ENCODE measurements around the gene REPS1. TPM values are rescaled to one million over a fixed set of nuclear protein-coding genes. Genes with fewer than 3 reads are reported as not detected.

The REPS1 gene
- total and polyA plus RNA-seq, 9 donors = 20.4 to 65.6 (median 41.0) TPM

DNA sequence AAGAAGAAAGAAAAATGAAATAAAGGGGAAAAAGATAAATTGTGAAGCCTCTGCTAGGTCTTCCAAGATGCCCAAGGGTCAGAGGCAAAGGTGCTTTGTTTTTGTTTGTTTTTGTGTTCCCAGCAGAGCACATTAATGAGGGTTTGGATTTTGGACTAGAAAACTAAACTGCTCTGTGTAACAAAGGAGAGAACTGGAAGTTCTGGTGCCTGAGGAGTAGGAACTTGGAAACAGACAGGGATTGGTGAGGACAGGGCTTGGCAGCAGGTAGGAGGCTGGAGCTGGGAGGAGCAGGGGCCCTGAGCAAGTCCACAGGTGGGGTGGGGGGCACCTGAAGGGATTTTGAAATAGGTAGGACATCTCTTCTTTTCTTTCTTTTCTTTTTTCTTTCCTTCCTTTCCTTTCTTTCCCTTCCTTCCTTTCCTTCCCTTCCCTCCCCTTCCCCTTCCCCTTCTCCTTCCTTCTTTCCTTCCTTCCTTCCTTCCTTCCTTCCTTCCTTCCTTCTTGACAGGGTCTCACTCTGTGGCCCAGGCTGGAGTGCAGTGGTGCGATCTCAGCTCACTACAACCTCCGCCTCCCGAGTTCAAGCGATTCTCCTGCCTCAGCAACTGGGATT, 25.2 kb upstream of the REPS1 start:
- Histone ChIP-seq H3K27me3 (no peaks in the 10 kb centered on the region), H3K27ac (no peak overlapping the region)
- 93 to 98% (median 95%) methylated on average over 4 of the region's 4 CpGs for WGBS, 3 donors

DNA sequence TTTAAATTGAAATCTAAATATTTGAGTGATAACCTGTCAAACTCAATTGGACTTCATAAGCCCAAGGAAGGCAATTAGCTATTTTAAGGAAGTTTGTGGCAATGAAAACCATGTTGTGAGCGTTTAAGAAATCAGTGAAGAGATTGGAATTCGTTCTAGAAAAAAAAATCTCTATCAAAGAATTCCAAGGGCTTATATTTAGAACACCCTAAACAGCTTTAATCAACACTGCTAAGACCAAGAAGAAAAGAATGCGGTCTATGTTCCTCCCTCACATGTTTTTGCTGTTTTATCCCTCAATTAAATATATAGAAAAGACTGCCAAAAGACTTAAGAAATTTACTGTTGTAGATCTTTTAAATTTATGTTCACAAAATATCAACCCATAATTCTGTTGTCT, 23.9 kb upstream of the REPS1 start:
- H3K4me3 ChIP-seq = no peak overlapping the region

More for the DNA sequence above, 25.2 kb upstream of the REPS1 start:
- Histone ChIP-seq H3K9me3 (no peaks in the 10 kb centered on the region), H3K4me1 (ENCODE audit: insufficient read depth) (peaks cover 5% of the 10 kb centered on the region), H3K4me3 (no peak overlapping the region), H3K36me3 (no peaks in the 10 kb centered on the region)
- TF ChIP-seq, protein P1, sequence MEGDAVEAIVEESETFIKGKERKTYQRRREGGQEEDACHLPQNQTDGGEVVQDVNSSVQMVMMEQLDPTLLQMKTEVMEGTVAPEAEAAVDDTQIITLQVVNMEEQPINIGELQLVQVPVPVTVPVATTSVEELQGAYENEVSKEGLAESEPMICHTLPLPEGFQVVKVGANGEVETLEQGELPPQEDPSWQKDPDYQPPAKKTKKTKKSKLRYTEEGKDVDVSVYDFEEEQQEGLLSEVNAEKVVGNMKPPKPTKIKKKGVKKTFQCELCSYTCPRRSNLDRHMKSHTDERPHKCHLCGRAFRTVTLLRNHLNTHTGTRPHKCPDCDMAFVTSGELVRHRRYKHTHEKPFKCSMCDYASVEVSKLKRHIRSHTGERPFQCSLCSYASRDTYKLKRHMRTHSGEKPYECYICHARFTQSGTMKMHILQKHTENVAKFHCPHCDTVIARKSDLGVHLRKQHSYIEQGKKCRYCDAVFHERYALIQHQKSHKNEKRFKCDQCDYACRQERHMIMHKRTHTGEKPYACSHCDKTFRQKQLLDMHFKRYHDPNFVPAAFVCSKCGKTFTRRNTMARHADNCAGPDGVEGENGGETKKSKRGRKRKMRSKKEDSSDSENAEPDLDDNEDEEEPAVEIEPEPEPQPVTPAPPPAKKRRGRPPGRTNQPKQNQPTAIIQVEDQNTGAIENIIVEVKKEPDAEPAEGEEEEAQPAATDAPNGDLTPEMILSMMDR (IDR thresholded peaks at IDR 0.05) = no peak
- TF ChIP-seq EP300 (IDR thresholded peaks at IDR 0.05) = no peak
- TF ChIP-seq POLR2A (IDR thresholded peaks at IDR 0.05) = no peak
- no peak for DNase-seq
- intact Hi-C loops (cut with DNase I) = no loop called here

DNA sequence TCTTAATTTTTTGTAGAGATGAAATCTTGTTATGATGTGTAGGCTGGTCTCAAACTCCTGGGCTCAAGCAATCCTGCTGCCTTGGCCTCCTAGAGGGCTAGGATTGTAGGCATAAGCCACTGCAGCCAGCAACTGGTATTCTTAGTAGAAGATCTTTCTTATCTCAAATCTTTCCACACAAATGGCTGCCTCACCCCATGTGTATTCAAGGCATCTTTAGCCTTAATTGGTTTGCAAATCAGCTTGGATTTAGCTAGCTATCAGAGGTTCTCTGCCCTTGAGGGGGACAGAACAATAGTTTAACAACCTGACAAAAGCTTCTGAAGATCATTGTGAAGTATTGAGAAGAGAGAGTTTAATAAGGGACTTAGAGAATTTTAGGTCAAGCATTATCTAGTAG, 22.6 kb upstream of the REPS1 start:
- Histone ChIP-seq H3K36me3 (no peaks in the 10 kb centered on the region), H3K27me3 (no peaks in the 10 kb centered on the region), H3K4me3 (no peak overlapping the region), H3K27ac (no peak overlapping the region), H3K9me3 (no peaks in the 10 kb centered on the region), H3K4me1 (ENCODE audit: insufficient read depth) (peaks cover under 1% of the 10 kb centered on the region)
- no peak for DNase-seq
- TF ChIP-seq EP300 (IDR thresholded peaks at IDR 0.05) (no peak), POLR2A (IDR thresholded peaks at IDR 0.05) (no peak)
- TF ChIP-seq, protein P1 (IDR thresholded peaks at IDR 0.05) = no peak
- intact Hi-C loops (cut with DNase I) = no loop called here

More for the DNA sequence above, 23.9 kb upstream of the REPS1 start:
- H3K4me1 ChIP-seq (ENCODE audit: insufficient read depth) = peaks cover 3% of the 10 kb centered on the region
- 4 to 15% (median 8%) methylated on average over 3 of the region's 3 CpGs for WGBS, 3 donors
- H3K27ac ChIP-seq = no peak overlapping the region
- no peaks in the 10 kb centered on the region for H3K36me3 ChIP-seq
- no peaks in the 10 kb centered on the region for H3K9me3 ChIP-seq
- TF ChIP-seq EP300 (IDR thresholded peaks at IDR 0.05) (no peak), POLR2A (IDR thresholded peaks at IDR 0.05) (no peak)
- TF ChIP-seq, protein P1 (IDR thresholded peaks at IDR 0.05) = no peak
- intact Hi-C loops (cut with DNase I) = no loop called here
- H3K27me3 ChIP-seq = no peaks in the 10 kb centered on the region
- DNase-seq = no peak

DNA sequence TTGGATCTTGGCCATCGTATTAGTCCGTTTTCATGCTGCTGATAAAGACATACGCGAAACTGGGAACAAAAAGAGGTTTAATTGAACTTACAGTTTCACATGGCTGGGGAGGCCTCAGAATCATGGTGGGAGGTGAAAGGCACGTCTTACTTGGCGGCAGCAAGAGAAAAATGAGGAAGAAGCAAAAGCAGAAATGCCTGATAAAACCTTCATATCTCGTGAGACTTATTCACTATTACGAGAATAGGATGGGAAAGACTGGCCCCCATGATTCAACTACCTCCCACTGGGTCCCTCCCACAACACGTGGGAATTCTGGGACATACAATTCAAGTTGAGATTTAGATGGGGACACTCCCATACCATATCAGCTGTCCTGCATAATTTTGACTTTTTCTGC, 20.1 kb upstream of the REPS1 start:
- H3K36me3 ChIP-seq = no peaks in the 10 kb centered on the region
- intact Hi-C loops (cut with DNase I) = no loop called here
- no peak for TF ChIP-seq POLR2A (IDR thresholded peaks at IDR 0.05)
- TF ChIP-seq, protein P1 (IDR thresholded peaks at IDR 0.05) = no peak
- no peak for TF ChIP-seq EP300 (IDR thresholded peaks at IDR 0.05)
- no peak overlapping the region for H3K4me3 ChIP-seq
- DNase-seq = no peak
- 84 to 88% (median 87%) methylated on average over 9 of the region's 9 CpGs for WGBS, 3 donors
- H3K27ac ChIP-seq = no peak overlapping the region
- no peaks in the 10 kb centered on the region for H3K9me3 ChIP-seq
- no peaks in the 10 kb centered on the region for H3K4me1 ChIP-seq (ENCODE audit: insufficient read depth)
- H3K27me3 ChIP-seq = no peaks in the 10 kb centered on the region

Measured in ovary (tissue), 9 donors.